Measurements from ENCODE around the gene LRRC1.

GRCh38 chr6:53962646-53963045, 167.8 kb downstream of the LRRC1 start:
- TF ChIP-seq CTCF (IDR thresholded peaks at IDR 0.05; ENCODE audit: extremely low read depth in 1 of 2, insufficient read depth in 1 of 2, low read depth in 1 of 2, low read length in 2 of 2), result no peak
- no peak for TF ChIP-seq POLR2AphosphoS5 (IDR thresholded peaks at IDR 0.05; ENCODE audit: insufficient read depth, low read depth, low read length)
- TF ChIP-seq POLR2A (IDR thresholded peaks at IDR 0.05; ENCODE audit: low read depth, low read length), result no peak
- TF ChIP-seq EZH2 (IDR thresholded peaks at IDR 0.05; ENCODE audit: borderline replicate concordance, low read depth, low read length, severe bottlenecking), result no peak
- TF ChIP-seq JUN (IDR thresholded peaks at IDR 0.05; ENCODE audit: borderline replicate concordance, insufficient read depth, insufficient read length, low read depth), result no peak
- no peak for TF ChIP-seq GATA2 (IDR thresholded peaks at IDR 0.05; ENCODE audit: insufficient read depth, insufficient read length, low read depth, low read length)
- TF ChIP-seq MAX (IDR thresholded peaks at IDR 0.05; ENCODE audit: insufficient read depth, insufficient read length), result no peak
- TF ChIP-seq FOS (IDR thresholded peaks at IDR 0.05; ENCODE audit: borderline replicate concordance, insufficient read depth, low read length), result no peak
- no peak for TF ChIP-seq MYC (IDR thresholded peaks at IDR 0.05; ENCODE audit: low read depth, low read length)
